Mucosa of descending colon (tissue), 3 donors: ENCODE measurements around the gene ALOXE3. TPM values are rescaled to one million over a fixed set of nuclear protein-coding genes. Genes with fewer than 3 reads are reported as not detected.

Experiments used
- ATAC-seq: fragments of 200-7000 bp; cut with Tn5 transposase; one replicate; pipeline ENCODE4 v1.9.1; 2020; ENCODE audit warnings: mild to moderate bottlenecking, moderate library complexity
- DNase-seq, 3 donors: peaks; one replicate each; pipeline ENCODE4 v3.0.0-alpha.2; 2020
- H3K36me3 ChIP-seq: fragments of 200-600 bp; one replicate; pipeline ENCODE4 v1.8.0; 2021; ENCODE audit warnings: low read depth, mild to moderate bottlenecking
- H3K4me1 ChIP-seq: fragments of 200-600 bp; one replicate; pipeline ENCODE4 v1.8.0; 2021; ENCODE audit warnings: low read depth, mild to moderate bottlenecking
- H3K4me3 ChIP-seq: fragments of 200-600 bp; one replicate; pipeline ENCODE4 v1.8.0; 2021; ENCODE audit warnings: mild to moderate bottlenecking
- H3K9me3 ChIP-seq: fragments of 200-600 bp; one replicate; pipeline ENCODE4 v1.8.0; 2021; ENCODE audit warnings: mild to moderate bottlenecking
- CTCF ChIP-seq: fragments of 200-600 bp; IDR thresholded peaks from one replicate; pipeline ENCODE4 v1.8.0; 2022; ENCODE audit warnings: antibody characterized with exemption, mild to moderate bottlenecking
- intact Hi-C, 2 donors: fragments of 100-400 bp; cut with DNase I in 1 of 2; cut with micrococcal nuclease in 1 of 2; formaldehyde crosslinking; loops; one replicate each; pipeline versions ENCODE4 v1.11.0 to v1.11.1; 2022; cut with DNase I, micrococcal nuclease
- total RNA-seq, 3 donors: library from RNA; stranded (reverse); fragmentation: NEBNext Ultra II Directional in 2 of 3; extraction: Animal tissue kit (Norgen Biotek cat#: 25700) in 2 of 3; gene quantifications; one replicate each; pipeline versions ENCODE4 v1.2.1 to v1.2.4, GENCODE V29; 2021 to 2023
- donor health status: DM: no; HTN: no; CAD: no; lungs with moderate emphysema.
- donor health status: DM: no; HTN: no; CAD: no.
- donor health status: DM: no; HTN: yes; CAD: no.

ALOXE3 gene
- total RNA-seq, 3 donors from 2014 or later: not detected

- intact Hi-C loops: no loop called here
- Histone ChIP-seq H3K9me3 (no peaks in the 10 kb centered on the region), H3K4me3 (no peak overlapping the region), H3K4me1 (peaks cover 25% of the 10 kb centered on the region), H3K36me3 (no peaks in the 10 kb centered on the region)
- DNase-seq (no peak), ATAC-seq (no peak)
- no peak for TF ChIP-seq CTCF
These were observed 43.8 kb downstream of the ALOXE3 start for GRCh38 chr17:8074554-8074953.

GRCh38 chr17:8073627-8074484, 44.5 kb downstream of the ALOXE3 start:
- Histone ChIP-seq H3K36me3 (no peaks in the 10 kb centered on the region), H3K4me1 (peaks cover 27% of the 10 kb centered on the region), H3K4me3 (no peak overlapping the region), H3K9me3 (no peaks in the 10 kb centered on the region)
- peak; percentile 96 for TF ChIP-seq CTCF
- ATAC-seq (peak; percentile 76), DNase-seq (peak; percentile 71 to 86 (median 86))
- intact Hi-C loops: no loop called here

GRCh38 chr17:8072729-8073461, 45.4 kb downstream of the ALOXE3 start:
- no peak for TF ChIP-seq CTCF
- ATAC-seq (no peak), DNase-seq (no peak)
- intact Hi-C loops: no loop called here
- Histone ChIP-seq H3K36me3 (no peaks in the 10 kb centered on the region), H3K4me1 (peaks cover 32% of the 10 kb centered on the region), H3K4me3 (no peak overlapping the region), H3K9me3 (no peaks in the 10 kb centered on the region)

GRCh38 chr17:8072341-8072728, 46.0 kb downstream of the ALOXE3 start:
- Histone ChIP-seq H3K4me3 (no peak overlapping the region), H3K9me3 (no peaks in the 10 kb centered on the region), H3K4me1 (peaks cover 36% of the 10 kb centered on the region), H3K36me3 (no peaks in the 10 kb centered on the region)
- no peak for DNase-seq
- intact Hi-C loops: no loop called here
- TF ChIP-seq CTCF: no peak
- no peak for ATAC-seq

GRCh38 chr17:8071496-8071895, 46.8 kb downstream of the ALOXE3 start:
- H3K4me1 ChIP-seq: peaks cover 36% of the 10 kb centered on the region
- H3K36me3 ChIP-seq: no peaks in the 10 kb centered on the region
- no peak for DNase-seq
- H3K4me3 ChIP-seq: no peak overlapping the region
- TF ChIP-seq CTCF: no peak
- H3K9me3 ChIP-seq: no peaks in the 10 kb centered on the region
- intact Hi-C loops: no loop called here
- ATAC-seq: no peak
